Heart left ventricle (tissue), 16 donors: ENCODE measurements around the gene DGKG. TPM values are rescaled to one million over a fixed set of nuclear protein-coding genes. Genes with fewer than 3 reads are reported as not detected.

Source experiments
- ATAC-seq, 4 donors: fragments of 200-7000 bp; cut with Tn5 transposase; one replicate each; pipeline ENCODE4 v1.9.1; 2020 to 2022; ENCODE audit warnings: moderate library complexity in 4 of 4, mild to moderate bottlenecking in 3 of 4, moderate number of reproducible peaks in 1 of 4
- DNase-seq, 5 donors: peaks; one replicate each; pipeline ENCODE4 v3.0.0-alpha.2; 2020
- H3K27ac ChIP-seq, 12 donors: fragments of 200-600 bp; sonication (generic) in 4 of 12; one replicate each; pipeline versions ENCODE4 v1.5.0 to v1.8.0; 2016 to 2022; ENCODE audit warnings: mild to moderate bottlenecking in 2 of 12
- H3K27me3 ChIP-seq, 9 donors: fragments of 200-600 bp; sonication (generic) in 2 of 9; one replicate each; pipeline versions ENCODE4 v1.5.1 to v1.8.0; 2016 to 2022; ENCODE audit warnings: mild to moderate bottlenecking in 3 of 9
- H3K36me3 ChIP-seq, 9 donors: fragments of 200-600 bp; sonication (generic) in 2 of 9; one replicate each; pipeline versions ENCODE4 v1.5.0 to v1.8.0; 2018 to 2022; ENCODE audit warnings: mild to moderate bottlenecking in 2 of 9
- H3K4me1 ChIP-seq, 12 donors: fragments of 200-600 bp; sonication (generic) in 4 of 12; one replicate each; pipeline versions ENCODE4 v1.5.0 to v1.8.0; 2016 to 2022; ENCODE audit warnings: mild to moderate bottlenecking in 3 of 12
- H3K4me3 ChIP-seq, 12 donors: fragments of 200-600 bp; sonication (generic) in 4 of 12; one replicate each; pipeline versions ENCODE4 v1.5.0 to v1.8.0; 2017 to 2022; ENCODE audit warnings: mild to moderate bottlenecking in 9 of 12, moderate library complexity in 4 of 12
- H3K9me3 ChIP-seq, 12 donors: fragments of 200-600 bp; sonication (generic) in 4 of 12; one replicate each; pipeline versions ENCODE4 v1.5.0 to v1.8.0; 2016 to 2022; ENCODE audit warnings: mild to moderate bottlenecking in 1 of 12
- POLR2A ChIP-seq, 2 donors: fragments of 450-650 bp; IDR thresholded peaks; one replicate each; pipeline ENCODE4 v1.6.1; 2017; ENCODE audit warnings: antibody characterized with exemption in 2 of 2, mild to moderate bottlenecking in 2 of 2, moderate library complexity in 2 of 2
- WGBS, 4 donors: extraction: QIAGEN DNeasy Blood & Tissue Kit in 2 of 4; methylation state at CpG; one replicate each; pipeline versions ENCODE4 v1.1.5 to v1.1.7; 2013 to 2018; 5-methylcytosine and 5-hydroxymethylcytosine counted together
- intact Hi-C, 10 donors: fragments of 100-400 bp; cut with DNase I; formaldehyde crosslinking; loops; one replicate each; pipeline versions ENCODE4 v1.11.1 to v1.14.2; 2022
- polyA plus RNA-seq, 2 donors: library from polyadenylated mRNA; stranded (reverse); fragments of 200-250 nt; gene quantifications; one replicate each; pipeline ENCODE4 v1.2.3, GENCODE V29; 2013
- total RNA-seq, 9 donors: library from RNA; depleted of rRNA in 2 of 9; stranded (reverse); fragments of >200 nt in 2 of 9; fragmentation: NEBNext Ultra II Directional in 3 of 9; extraction: Animal tissue kit (Norgen Biotek cat#: 25700) in 3 of 9; gene quantifications; one replicate each; pipeline versions ENCODE4 v1.1.0 to v1.2.4, GENCODE V29; 2016 to 2023
- TF ChIP-seq, protein P1 (sequence below), 12 donors: fragments of 200-600 bp; sonication (generic) in 4 of 12; IDR thresholded peaks; one replicate each; pipeline versions ENCODE4 v1.5.0 to v1.8.0; 2018 to 2022; ENCODE audit warnings: antibody characterized with exemption in 12 of 12, mild to moderate bottlenecking in 5 of 12
- donor health status: ischemic (EF 13 %, LVEDD 7.1; RV severe dilation, severe dysfunction).
- donor health status: healthy with polysubstance abuse.
- donor health status: DM: no; HTN: yes; CAD: no.
- donor health status: DM: no; HTN: no; CAD: no.
- donor health status: ischemic (EF 25% LVEDD 6.9; RV normal size, moderate dysfunction).
- donor health status: ischemic (EF 25% LVEDD 5.7; RV mildly dilated, moderate dysfunction).
- donor health status: healthy.
- donor health status: DM: yes; HTN: yes; CAD: no.
- donor health status: ischemic (EF 35%, LVEDD 5.7; RV mildly dilated, moderate dysfunction).
- donor health status: nonischemic (EF 11% LVEDD 7.7; RV severe dilation, severe dysfunction).
- donor health status: DM: yes; HTN: yes; CAD: no.
- donor health status: PGD.
- donor health status: ischemic (EF 29% LVEDD 5.4; RV normal size, mild dysfunction).
- donor health status: nonischemic (EF 23%, LVEDD 6.1; RV moderate dilation, normal function).

DGKG gene
- total and polyA plus RNA-seq, 11 donors, result 9.0 to 59.3 (median 32.0) TPM

DNA sequence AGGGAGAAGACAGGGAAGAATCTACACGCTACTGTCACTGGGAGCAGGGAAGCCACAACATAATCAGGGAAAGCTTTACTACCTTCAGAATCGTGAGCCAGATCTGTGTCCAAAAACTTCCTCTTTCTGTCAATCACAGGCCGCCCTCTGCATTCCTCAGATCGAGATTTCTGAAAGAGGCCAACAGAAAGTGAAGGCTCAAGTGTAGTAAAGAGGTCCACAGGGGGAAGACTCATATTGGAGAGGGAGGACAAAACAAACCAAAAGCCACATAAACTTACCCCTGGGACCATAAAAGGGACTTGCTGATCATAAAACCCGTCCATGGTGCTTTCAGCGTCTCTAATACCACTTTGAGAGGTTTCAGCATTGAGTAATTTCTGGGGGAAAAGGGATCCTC lies 256.5 kb downstream of the DGKG start:
- Histone ChIP-seq H3K9me3 (no peaks in the 10 kb centered on the region), H3K27ac (no peak overlapping the region), H3K4me1 (peaks cover 0 to 30% (median 11%) of the 10 kb centered on the region in 12 donors), H3K4me3 (no peak overlapping the region), H3K27me3 (peaks cover 0 to 8% (median 0%) of the 10 kb centered on the region in 9 donors), H3K36me3 (peaks cover 0 to 12% (median 0%) of the 10 kb centered on the region in 9 donors)
- WGBS, 4 donors, result 77 to 82% (median 79%) methylated on average over 6 of the region's 6 CpGs
- intact Hi-C loops, result loop anchor here in 4 of 10 donors (5.0 to 10.0 kb wide), 5 partner anchors 107 to 459 kb away; partner anchors contain the start of genes TBCCD1 (in 2 of the 4) and TRA2B (in 2 of the 4)
- ATAC-seq, result no peak
- TF ChIP-seq, protein P1, sequence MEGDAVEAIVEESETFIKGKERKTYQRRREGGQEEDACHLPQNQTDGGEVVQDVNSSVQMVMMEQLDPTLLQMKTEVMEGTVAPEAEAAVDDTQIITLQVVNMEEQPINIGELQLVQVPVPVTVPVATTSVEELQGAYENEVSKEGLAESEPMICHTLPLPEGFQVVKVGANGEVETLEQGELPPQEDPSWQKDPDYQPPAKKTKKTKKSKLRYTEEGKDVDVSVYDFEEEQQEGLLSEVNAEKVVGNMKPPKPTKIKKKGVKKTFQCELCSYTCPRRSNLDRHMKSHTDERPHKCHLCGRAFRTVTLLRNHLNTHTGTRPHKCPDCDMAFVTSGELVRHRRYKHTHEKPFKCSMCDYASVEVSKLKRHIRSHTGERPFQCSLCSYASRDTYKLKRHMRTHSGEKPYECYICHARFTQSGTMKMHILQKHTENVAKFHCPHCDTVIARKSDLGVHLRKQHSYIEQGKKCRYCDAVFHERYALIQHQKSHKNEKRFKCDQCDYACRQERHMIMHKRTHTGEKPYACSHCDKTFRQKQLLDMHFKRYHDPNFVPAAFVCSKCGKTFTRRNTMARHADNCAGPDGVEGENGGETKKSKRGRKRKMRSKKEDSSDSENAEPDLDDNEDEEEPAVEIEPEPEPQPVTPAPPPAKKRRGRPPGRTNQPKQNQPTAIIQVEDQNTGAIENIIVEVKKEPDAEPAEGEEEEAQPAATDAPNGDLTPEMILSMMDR (IDR thresholded peaks at IDR 0.05), result no peak
- no peak for TF ChIP-seq POLR2A (IDR thresholded peaks at IDR 0.05)
- no peak for DNase-seq

DNA sequence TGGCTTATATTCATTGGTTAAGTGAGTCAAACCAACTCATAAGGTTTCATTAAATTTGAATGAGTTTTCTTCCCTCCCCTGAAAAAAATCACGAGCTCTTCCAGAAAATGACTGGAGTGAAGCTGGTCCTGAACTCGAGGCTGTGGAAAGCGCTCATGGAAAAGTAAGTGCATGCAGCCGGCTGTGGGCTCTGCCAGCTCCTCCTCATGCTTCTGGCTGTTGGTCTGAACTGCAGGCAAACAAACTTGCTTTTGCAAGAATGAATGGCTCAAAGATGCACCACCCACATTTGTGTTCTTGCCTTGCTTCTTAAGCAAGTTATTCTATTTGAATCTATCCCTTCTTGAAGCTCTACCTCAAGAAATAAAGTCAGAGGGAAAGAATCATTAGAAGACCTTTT lies 259.3 kb downstream of the DGKG start:
- no peak for ATAC-seq
- intact Hi-C loops, result loop anchor here in 3 of 10 donors (10.0 kb wide), 2 partner anchors 132 to 462 kb away; partner anchors contain the start of gene TBCCD1 (in 2 of the 3)
- Histone ChIP-seq H3K36me3 (peaks cover 0 to 12% (median 0%) of the 10 kb centered on the region in 9 donors), H3K9me3 (no peaks in the 10 kb centered on the region), H3K4me3 (no peak overlapping the region), H3K27ac (no peak overlapping the region), H3K27me3 (no peaks in the 10 kb centered on the region), H3K4me1 (peaks cover 0 to 37% (median 20%) of the 10 kb centered on the region in 12 donors)
- TF ChIP-seq, protein P1 (IDR thresholded peaks at IDR 0.05), result no peak
- no peak for TF ChIP-seq POLR2A (IDR thresholded peaks at IDR 0.05)
- no peak for DNase-seq
- whole genome bisulfite sequencing, 4 donors, result 74 to 86% (median 83%) methylated on average over 4 of the region's 4 CpGs

DNA sequence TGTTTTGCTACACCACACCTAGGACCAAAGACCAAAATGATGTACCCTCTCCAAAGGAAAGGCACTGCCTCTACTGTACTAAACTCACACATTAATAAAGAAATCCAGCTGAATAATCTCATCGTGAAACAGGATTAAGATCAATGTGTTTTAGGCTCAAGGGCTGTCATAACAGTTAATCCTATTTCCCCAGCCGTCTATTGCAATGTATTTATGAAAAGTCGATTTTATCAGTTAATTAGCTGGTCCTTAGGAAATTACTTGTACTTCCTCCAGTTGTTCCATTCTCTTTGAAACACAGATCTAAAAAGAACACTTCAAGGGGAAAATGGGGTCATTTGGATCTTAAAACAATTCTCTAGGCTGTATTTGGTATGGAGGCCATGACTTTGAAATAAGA lies 261.6 kb downstream of the DGKG start:
- H3K36me3 ChIP-seq, result peaks cover 0 to 12% (median 0%) of the 10 kb centered on the region in 9 donors
- H3K9me3 ChIP-seq, result no peaks in the 10 kb centered on the region
- intact Hi-C loops, result loop anchor here in 3 of 10 donors (10.0 kb wide), 2 partner anchors 134 to 464 kb away; partner anchors contain the start of gene TBCCD1 (in 2 of the 3)
- DNase-seq (no peak), ATAC-seq (no peak)
- no peak overlapping the region for H3K27ac ChIP-seq
- TF ChIP-seq, protein P1 (IDR thresholded peaks at IDR 0.05), result no peak
- TF ChIP-seq POLR2A (IDR thresholded peaks at IDR 0.05), result no peak
- H3K27me3 ChIP-seq, result no peaks in the 10 kb centered on the region
- WGBS, 4 donors, result 68 to 77% (median 74%) methylated on average over 3 of the region's 3 CpGs
- peaks cover 0 to 39% (median 25%) of the 10 kb centered on the region in 12 donors for H3K4me1 ChIP-seq
- H3K4me3 ChIP-seq, result no peak overlapping the region

DNA sequence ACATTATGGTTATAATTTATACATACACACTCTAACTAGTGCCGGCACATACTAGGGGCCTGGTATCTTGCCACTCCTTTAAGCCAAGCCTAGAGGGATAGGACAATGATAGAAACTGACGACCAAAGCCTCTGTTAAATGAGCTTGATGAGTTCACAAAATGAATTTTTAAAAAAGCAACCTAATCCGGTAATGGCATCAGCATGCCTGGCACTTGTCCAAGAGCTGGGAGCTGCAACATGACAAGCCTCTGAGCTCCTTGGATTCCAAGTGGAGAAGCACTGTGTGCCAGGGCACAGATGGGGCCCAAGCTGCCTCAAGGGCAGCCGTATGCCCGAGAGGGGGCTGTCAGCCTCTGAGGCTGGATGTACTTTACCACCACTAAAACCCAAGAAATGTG lies 262.9 kb downstream of the DGKG start:
- ATAC-seq (peak in 1 of 4 donors; percentile 39), DNase-seq (peak in 3 of 5 donors; percentile 41 to 60 (median 43))
- H3K27me3 ChIP-seq, result no peaks in the 10 kb centered on the region
- no peaks in the 10 kb centered on the region for H3K9me3 ChIP-seq
- peaks cover 0 to 43% (median 25%) of the 10 kb centered on the region in 12 donors for H3K4me1 ChIP-seq
- H3K4me3 ChIP-seq, result no peak overlapping the region
- no peak overlapping the region for H3K27ac ChIP-seq
- H3K36me3 ChIP-seq, result peaks cover 0 to 11% (median 0%) of the 10 kb centered on the region in 9 donors
- no peak for TF ChIP-seq POLR2A (IDR thresholded peaks at IDR 0.05)
- TF ChIP-seq, protein P1 (IDR thresholded peaks at IDR 0.05), result no peak
- intact Hi-C loops, result loop anchor here in 1 of 10 donors (5.0 kb wide), 1 partner anchor 143 kb away; no protein-coding TSS in a partner anchor
- 48 to 56% (median 49%) methylated on average over 5 of the region's 5 CpGs for WGBS, 4 donors
